ENCODE measurements around the gene PRKAR2B. TPM values are rescaled to one million over a fixed set of nuclear protein-coding genes. Genes with fewer than 3 reads are reported as not detected.
"Not testable (repeated sequence)": the region's sequence is repeated elsewhere in the genome, so short reads cannot be mapped to it uniquely, and the experiment has no call there.

PRKAR2B gene
- total RNA-seq, 1 donor from 2014 or later: 7.8 TPM

DNA sequence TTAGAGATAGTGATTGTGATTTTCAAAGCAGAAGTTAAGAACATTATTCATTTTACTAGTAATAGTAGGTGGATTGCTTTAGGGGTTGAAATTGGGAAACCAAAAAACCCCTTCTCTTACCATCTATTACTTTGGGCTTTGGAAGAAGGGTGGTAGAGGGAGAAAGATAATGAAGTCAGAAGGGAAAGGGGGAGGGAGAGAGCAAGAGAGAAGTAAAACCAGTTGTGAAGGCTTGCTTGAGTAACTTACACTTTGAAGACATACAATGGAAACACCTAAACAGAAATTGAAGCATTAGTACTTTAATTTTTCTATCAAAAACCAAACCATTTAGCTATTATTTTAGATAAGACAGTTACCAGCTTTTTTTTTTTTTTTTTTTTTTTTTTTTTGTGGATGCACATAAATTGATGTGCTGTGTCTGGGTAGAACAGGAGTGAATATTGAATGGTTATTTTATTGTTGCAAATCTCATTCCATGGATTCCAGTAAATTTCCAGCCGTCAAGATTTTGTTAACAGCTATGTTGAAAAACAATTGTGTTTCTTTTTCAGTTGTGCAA is 5.5 kb downstream of the PRKAR2B start:
- no peak for DNase-seq (ENCODE audit: low spot score in 2 of 2, unreplicated experiment in 2 of 2)
- Mint-ChIP-seq H3K36me3 (no peaks in the 10 kb centered on the region), H3K27ac (no peak overlapping the region), H3K9me3 (no peaks in the 10 kb centered on the region), H3K27me3 (ENCODE audit: low read depth) (no peaks in the 10 kb centered on the region), H3K4me1 (peaks cover 30% of the 10 kb centered on the region), H3K4me3 (no peak overlapping the region)
- no peak for TF ChIP-seq CTCF (IDR thresholded peaks at IDR 0.05; ENCODE audit: unreplicated experiment)

- no peak for TF ChIP-seq CTCF (IDR thresholded peaks at IDR 0.05; ENCODE audit: unreplicated experiment)
- Mint-ChIP-seq H3K4me1 (peaks cover 18% of the 10 kb centered on the region), H3K9me3 (no peaks in the 10 kb centered on the region), H3K4me3 (no peak overlapping the region), H3K27ac (no peak overlapping the region), H3K36me3 (no peaks in the 10 kb centered on the region), H3K27me3 (ENCODE audit: low read depth) (no peaks in the 10 kb centered on the region)
- DNase-seq (ENCODE audit: low spot score in 2 of 2, unreplicated experiment in 2 of 2): no peak
Measured at GRCh38 chr7:107051376-107051775, 6.9 kb downstream of the PRKAR2B start.

DNA sequence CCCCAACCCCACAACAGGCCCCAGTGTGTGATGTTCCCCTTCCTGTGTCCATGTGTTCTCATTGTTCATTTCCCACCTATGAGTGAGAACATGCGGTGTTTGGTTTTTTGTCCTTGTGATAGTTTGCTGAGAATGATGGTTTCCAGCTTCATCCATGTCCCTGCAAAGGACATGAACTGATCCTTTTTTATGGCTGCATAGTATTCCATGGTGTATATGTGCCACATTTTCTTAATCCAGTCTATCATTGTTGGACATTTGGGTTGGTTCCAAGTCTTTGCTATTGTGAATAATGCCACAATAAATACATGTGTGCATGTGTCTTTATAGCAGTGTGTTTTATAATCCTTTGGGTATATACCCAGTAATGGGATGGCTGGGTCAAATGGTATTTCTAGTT is 10.5 kb downstream of the PRKAR2B start:
- DNase-seq (ENCODE audit: low spot score in 2 of 2, unreplicated experiment in 2 of 2); H3K27me3 Mint-ChIP-seq (ENCODE audit: low read depth); H3K4me3 Mint-ChIP-seq; H3K9me3 Mint-ChIP-seq; H3K36me3 Mint-ChIP-seq; H3K27ac Mint-ChIP-seq: not testable (repeated sequence)
- peaks cover 10% of the 10 kb centered on the region for H3K4me1 Mint-ChIP-seq

GRCh38 chr7:107056058-107056457 is 11.6 kb downstream of the PRKAR2B start:
- not testable (repeated sequence) for H3K4me3 Mint-ChIP-seq; DNase-seq (ENCODE audit: low spot score in 2 of 2, unreplicated experiment in 2 of 2); H3K27me3 Mint-ChIP-seq (ENCODE audit: low read depth); H3K4me1 Mint-ChIP-seq; H3K27ac Mint-ChIP-seq; H3K36me3 Mint-ChIP-seq; H3K9me3 Mint-ChIP-seq

- Mint-ChIP-seq H3K4me3 (no peak overlapping the region), H3K27me3 (ENCODE audit: low read depth) (no peaks in the 10 kb centered on the region), H3K27ac (no peak overlapping the region), H3K36me3 (no peaks in the 10 kb centered on the region), H3K9me3 (peaks cover under 1% of the 10 kb centered on the region), H3K4me1 (no peaks in the 10 kb centered on the region)
- TF ChIP-seq CTCF (IDR thresholded peaks at IDR 0.05; ENCODE audit: unreplicated experiment): no peak
- DNase-seq (ENCODE audit: low spot score in 2 of 2, unreplicated experiment in 2 of 2): no peak
Measured at GRCh38 chr7:107056728-107057473, 12.4 kb downstream of the PRKAR2B start.

GRCh38 chr7:107057474-107057833 is 12.9 kb downstream of the PRKAR2B start:
- no peaks in the 10 kb centered on the region for H3K4me1 Mint-ChIP-seq
- no peak for TF ChIP-seq CTCF (IDR thresholded peaks at IDR 0.05; ENCODE audit: unreplicated experiment)
- no peaks in the 10 kb centered on the region for H3K27me3 Mint-ChIP-seq (ENCODE audit: low read depth)

More at GRCh38 chr7:107057474-107057833, 12.9 kb downstream of the PRKAR2B start:
- Mint-ChIP-seq H3K36me3 (no peaks in the 10 kb centered on the region), H3K4me3 (no peak overlapping the region), H3K9me3 (peaks cover 5% of the 10 kb centered on the region), H3K27ac (no peak overlapping the region)
- DNase-seq (ENCODE audit: low spot score in 2 of 2, unreplicated experiment in 2 of 2): no peak

Measured in mesothelial cell of epicardium (in vitro differentiated cells).